Gastrocnemius medialis (tissue), 4 donors: ENCODE measurements around the gene RTL5.

Experiments
- POLR2A ChIP-seq, 2 donors: fragments of 450-650 bp; IDR thresholded peaks; one replicate each; pipeline ENCODE4 v1.6.1; 2017; ENCODE audit warnings: antibody characterized with exemption in 2 of 2, mild to moderate bottlenecking in 2 of 2, moderate library complexity in 2 of 2
- TF ChIP-seq, protein P1 (sequence below), 5 experiments: fragments of 450-650 bp in 3 of 5; fragments of 200-600 bp in 2 of 5; sonication (generic) in 2 of 5; IDR thresholded peaks in 4 of 5; conservative IDR thresholded peaks in 1 of 5; 1 replicate in 4 of 5; 2 replicates in 1 of 5; pipeline ENCODE4 v1.5.1; 2016 to 2019; ENCODE audit warnings: antibody characterized with exemption in 5 of 5, mild to moderate bottlenecking in 3 of 5, moderate library complexity in 3 of 5

DNA sequence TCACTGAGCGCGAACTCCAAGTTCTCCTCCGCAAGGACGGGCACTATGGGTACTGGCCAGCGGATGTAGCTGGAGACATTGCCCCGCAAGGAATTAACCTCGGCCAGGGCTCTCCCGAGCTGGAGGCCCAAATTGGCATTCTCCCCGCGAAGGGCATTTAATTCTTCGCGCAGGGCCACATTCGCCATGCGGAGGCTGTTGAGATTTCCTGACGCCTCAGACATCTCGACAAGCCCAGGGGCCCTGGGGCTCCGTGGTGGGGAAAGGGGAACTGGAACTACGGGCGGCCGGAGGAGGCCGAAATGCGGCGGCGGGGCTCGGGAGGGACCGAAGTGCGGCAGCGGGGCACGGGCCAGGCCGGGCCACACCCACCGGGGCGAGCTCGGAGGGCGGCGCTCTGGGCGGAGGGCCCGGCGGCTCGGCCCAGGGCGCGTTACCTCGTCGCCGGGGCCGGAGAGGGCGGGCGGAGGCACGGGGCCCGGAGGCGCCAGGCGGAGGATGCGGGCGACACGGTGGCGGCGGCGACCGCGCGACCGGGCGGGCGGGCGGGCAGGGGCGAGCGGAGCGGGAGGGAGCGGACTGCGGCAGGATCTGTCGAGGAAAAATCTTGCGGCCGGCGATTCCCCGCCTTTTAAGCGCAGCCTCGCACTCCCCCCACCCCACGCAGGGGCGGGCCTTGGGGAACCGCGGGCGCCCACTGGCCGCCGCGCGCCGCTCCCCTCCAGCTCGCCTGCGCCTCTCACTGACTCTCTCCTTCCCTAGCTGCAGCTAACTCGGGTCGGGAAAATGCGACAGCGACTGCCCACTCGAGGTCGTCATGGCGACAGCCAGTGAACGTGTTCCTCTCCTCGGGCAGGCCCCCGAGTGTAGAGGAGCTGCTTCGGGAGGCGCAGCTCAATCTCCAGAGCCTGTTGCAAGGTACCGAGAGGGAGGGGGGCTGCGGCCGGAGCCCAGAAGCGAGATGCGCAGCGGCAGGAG is at the start of gene RTL5:
- TF ChIP-seq POLR2A (IDR thresholded peaks at IDR 0.05): peak in 1 of 2 donors; percentile 39
- TF ChIP-seq, protein P1, sequence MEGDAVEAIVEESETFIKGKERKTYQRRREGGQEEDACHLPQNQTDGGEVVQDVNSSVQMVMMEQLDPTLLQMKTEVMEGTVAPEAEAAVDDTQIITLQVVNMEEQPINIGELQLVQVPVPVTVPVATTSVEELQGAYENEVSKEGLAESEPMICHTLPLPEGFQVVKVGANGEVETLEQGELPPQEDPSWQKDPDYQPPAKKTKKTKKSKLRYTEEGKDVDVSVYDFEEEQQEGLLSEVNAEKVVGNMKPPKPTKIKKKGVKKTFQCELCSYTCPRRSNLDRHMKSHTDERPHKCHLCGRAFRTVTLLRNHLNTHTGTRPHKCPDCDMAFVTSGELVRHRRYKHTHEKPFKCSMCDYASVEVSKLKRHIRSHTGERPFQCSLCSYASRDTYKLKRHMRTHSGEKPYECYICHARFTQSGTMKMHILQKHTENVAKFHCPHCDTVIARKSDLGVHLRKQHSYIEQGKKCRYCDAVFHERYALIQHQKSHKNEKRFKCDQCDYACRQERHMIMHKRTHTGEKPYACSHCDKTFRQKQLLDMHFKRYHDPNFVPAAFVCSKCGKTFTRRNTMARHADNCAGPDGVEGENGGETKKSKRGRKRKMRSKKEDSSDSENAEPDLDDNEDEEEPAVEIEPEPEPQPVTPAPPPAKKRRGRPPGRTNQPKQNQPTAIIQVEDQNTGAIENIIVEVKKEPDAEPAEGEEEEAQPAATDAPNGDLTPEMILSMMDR (IDR thresholded peaks at IDR 0.05 in 4 of 5, conservative IDR thresholded peaks at IDR 0.05 in 1 of 5): no peak
